Neural cell (in vitro differentiated cells): ENCODE data around the gene CLSTN3. TPM values are rescaled to one million over a fixed set of nuclear protein-coding genes. Genes with fewer than 3 reads are reported as not detected.

Experiments used
- H2AFZ ChIP-seq: fragments of 200-600, 300-800 bp; sonication (generic), shearing (Covaris generic); 2 replicates; pipeline ENCODE4 v1.6.0; 2014; ENCODE audit warnings: low read depth, mild to moderate bottlenecking, antibody characterized with exemption, low read length, moderate library complexity
- H3F3A ChIP-seq: fragments of 200-600 bp; shearing (Covaris generic); 2 replicates; pipeline ENCODE4 v1.6.1; 2016; ENCODE audit warnings: mild to moderate bottlenecking, moderate library complexity, mixed read lengths, antibody characterized with exemption, low read length; ENCODE audit not compliant: insufficient read depth, poor library complexity, severe bottlenecking
- H3K27ac ChIP-seq: fragments of 200-600, 300-800 bp; sonication (generic), shearing (Covaris generic); 2 replicates; pipeline ENCODE4 v1.5.1; 2014; ENCODE audit warnings: mild to moderate bottlenecking, low read length, moderate library complexity
- H3K27me3 ChIP-seq: fragments of 300-800, 200-600 bp; sonication (generic), shearing (Covaris generic); 2 replicates; pipeline ENCODE4 v1.6.0; 2014; ENCODE audit warnings: mild to moderate bottlenecking, low read depth, low read length, moderate library complexity; ENCODE audit not compliant: insufficient read depth
- H3K36me3 ChIP-seq: fragments of 300-800, 200-600 bp; sonication (generic), shearing (Covaris generic); 2 replicates; pipeline ENCODE4 v1.5.1; 2014; ENCODE audit warnings: mild to moderate bottlenecking, antibody characterized with exemption, low read length, moderate library complexity; ENCODE audit not compliant: insufficient read depth
- H3K4me2 ChIP-seq: fragments of 300-800, 200-600 bp; sonication (generic), shearing (Covaris generic); 2 replicates; pipeline ENCODE4 v1.6.0; 2014; ENCODE audit warnings: mild to moderate bottlenecking, low read length
- H3K4me3 ChIP-seq: fragments of 300-800, 200-600 bp; sonication (generic), shearing (Covaris generic); 2 replicates; pipeline ENCODE4 v1.5.1; 2014; ENCODE audit warnings: mild to moderate bottlenecking, low read length, moderate library complexity
- H3K79me2 ChIP-seq: fragments of 200-600 bp; shearing (Covaris generic); replicated peaks from 2 replicates; pipeline ENCODE4 v1.6.0; 2014; ENCODE audit warnings: mild to moderate bottlenecking, low read length, moderate library complexity; ENCODE audit not compliant: insufficient read depth
- H3K9ac ChIP-seq: fragments of 300-800, 200-600 bp; sonication (generic), shearing (Covaris generic); 2 replicates; pipeline ENCODE4 v1.6.1; 2016; ENCODE audit warnings: mild to moderate bottlenecking, low read length, mixed read lengths
- H3K9me2 ChIP-seq: fragments of 200-600 bp; shearing (Covaris generic); 2 replicates; pipeline ENCODE4 v1.6.1; 2016; ENCODE audit warnings: mild to moderate bottlenecking, low read length, mixed read lengths; ENCODE audit not compliant: insufficient read depth
- H3K9me3 ChIP-seq: fragments of 200-600, 300-800 bp; sonication (generic), shearing (Covaris generic); 2 replicates; pipeline ENCODE4 v1.6.1; 2016; ENCODE audit warnings: mild to moderate bottlenecking, mixed run types, low read length, moderate library complexity, mixed read lengths
- H4K20me1 ChIP-seq: fragments of 200-600 bp; shearing (Covaris generic); 2 replicates; pipeline ENCODE4 v1.6.1; 2016; ENCODE audit warnings: mild to moderate bottlenecking, mixed run types; ENCODE audit not compliant: insufficient read depth
- EP300 ChIP-seq: fragments of 450-650 bp; conservative IDR thresholded peaks from 2 replicates; pipeline ENCODE4 v1.6.1; 2014; ENCODE audit warnings: antibody characterized with exemption, mild to moderate bottlenecking, moderate library complexity; ENCODE audit not compliant: poor library complexity, severe bottlenecking
- EZH2 ChIP-seq: fragments of 200-600, 300-800 bp; shearing (Covaris generic), sonication (generic); IDR thresholded peaks from 2 replicates; pipeline ENCODE4 v1.6.1; 2014; ENCODE audit warnings: antibody characterized with exemption, low read length, borderline replicate concordance, mild to moderate bottlenecking; ENCODE audit not compliant: insufficient read depth, poor library complexity, severe bottlenecking
- MXI1 ChIP-seq: fragments of 450-650 bp; conservative IDR thresholded peaks from 2 replicates; pipeline ENCODE4 v1.6.1; 2014; ENCODE audit warnings: antibody characterized with exemption, mild to moderate bottlenecking; ENCODE audit not compliant: poor library complexity, severe bottlenecking
- POLR2AphosphoS5 ChIP-seq: IDR thresholded peaks from 2 replicates; pipeline ENCODE4 v1.6.1; 2012
- RAD21 ChIP-seq: fragments of 450-650 bp; conservative IDR thresholded peaks from 2 replicates; pipeline ENCODE4 v1.6.1; 2014; ENCODE audit warnings: antibody characterized with exemption, mild to moderate bottlenecking, moderate library complexity
- SMC3 ChIP-seq: fragments of 450-650 bp; conservative IDR thresholded peaks from 2 replicates; pipeline ENCODE4 v1.6.1; 2014; ENCODE audit warnings: antibody characterized with exemption, mild to moderate bottlenecking, moderate library complexity; ENCODE audit not compliant: poor library complexity
- TAF1 ChIP-seq: IDR thresholded peaks from 2 replicates; pipeline ENCODE4 v1.6.1; 2012; ENCODE audit warnings: low read depth
- polyA plus RNA-seq: library from polyadenylated mRNA; depleted of rRNA; stranded (reverse); fragments of >200 nt; gene quantifications from 2 replicates; pipeline ENCODE4 v1.2.3, GENCODE V29; 2014
- TF ChIP-seq, protein P1 (sequence below): IDR thresholded peaks from 2 replicates; pipeline ENCODE4 v1.6.1; 2012; ENCODE audit warnings: borderline replicate concordance
- TF ChIP-seq, protein P2 (sequence below): fragments of 450-650 bp; IDR thresholded peaks from 2 replicates; pipeline ENCODE4 v1.5.1; 2014; ENCODE audit warnings: antibody characterized with exemption, mild to moderate bottlenecking, moderate library complexity; ENCODE audit not compliant: poor library complexity, severe bottlenecking

Gene CLSTN3
- polyA plus RNA-seq, 1 donor from 2014 or later = 61.0 TPM

DNA sequence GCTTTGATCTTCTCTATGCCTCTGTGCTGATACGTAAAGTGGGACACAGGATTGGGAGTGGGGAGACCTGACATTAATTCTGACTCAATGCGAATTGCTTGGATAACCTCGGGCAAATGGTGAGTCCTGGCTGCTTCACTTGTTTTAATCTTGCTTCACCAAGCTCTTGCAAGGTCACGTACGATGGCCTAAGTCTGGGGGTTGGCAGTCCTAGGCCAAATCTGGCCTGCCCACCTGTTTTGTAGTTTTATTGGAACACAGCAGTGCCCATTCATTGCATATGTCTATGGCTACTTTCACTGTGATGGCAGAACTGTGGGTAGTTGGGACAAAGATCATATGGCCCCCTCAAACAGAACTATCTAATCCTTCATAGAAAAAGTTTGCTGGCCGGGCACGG, 13.4 kb downstream of the CLSTN3 start:
- no peak overlapping the region for H3K4me2 ChIP-seq
- no peak overlapping the region for H3K4me3 ChIP-seq
- H4K20me1 ChIP-seq = no peaks in the 10 kb centered on the region
- H3K36me3 ChIP-seq = peaks cover 26% of the 10 kb centered on the region
- H3K27me3 ChIP-seq = no peaks in the 10 kb centered on the region
- no peaks in the 10 kb centered on the region for H3F3A ChIP-seq
- TF ChIP-seq SMC3 (no peak), EZH2 (no peak), EP300 (no peak), TAF1 (no peak), MXI1 (no peak), RAD21 (no peak), POLR2AphosphoS5 (no peak)
- TF ChIP-seq, protein P1, sequence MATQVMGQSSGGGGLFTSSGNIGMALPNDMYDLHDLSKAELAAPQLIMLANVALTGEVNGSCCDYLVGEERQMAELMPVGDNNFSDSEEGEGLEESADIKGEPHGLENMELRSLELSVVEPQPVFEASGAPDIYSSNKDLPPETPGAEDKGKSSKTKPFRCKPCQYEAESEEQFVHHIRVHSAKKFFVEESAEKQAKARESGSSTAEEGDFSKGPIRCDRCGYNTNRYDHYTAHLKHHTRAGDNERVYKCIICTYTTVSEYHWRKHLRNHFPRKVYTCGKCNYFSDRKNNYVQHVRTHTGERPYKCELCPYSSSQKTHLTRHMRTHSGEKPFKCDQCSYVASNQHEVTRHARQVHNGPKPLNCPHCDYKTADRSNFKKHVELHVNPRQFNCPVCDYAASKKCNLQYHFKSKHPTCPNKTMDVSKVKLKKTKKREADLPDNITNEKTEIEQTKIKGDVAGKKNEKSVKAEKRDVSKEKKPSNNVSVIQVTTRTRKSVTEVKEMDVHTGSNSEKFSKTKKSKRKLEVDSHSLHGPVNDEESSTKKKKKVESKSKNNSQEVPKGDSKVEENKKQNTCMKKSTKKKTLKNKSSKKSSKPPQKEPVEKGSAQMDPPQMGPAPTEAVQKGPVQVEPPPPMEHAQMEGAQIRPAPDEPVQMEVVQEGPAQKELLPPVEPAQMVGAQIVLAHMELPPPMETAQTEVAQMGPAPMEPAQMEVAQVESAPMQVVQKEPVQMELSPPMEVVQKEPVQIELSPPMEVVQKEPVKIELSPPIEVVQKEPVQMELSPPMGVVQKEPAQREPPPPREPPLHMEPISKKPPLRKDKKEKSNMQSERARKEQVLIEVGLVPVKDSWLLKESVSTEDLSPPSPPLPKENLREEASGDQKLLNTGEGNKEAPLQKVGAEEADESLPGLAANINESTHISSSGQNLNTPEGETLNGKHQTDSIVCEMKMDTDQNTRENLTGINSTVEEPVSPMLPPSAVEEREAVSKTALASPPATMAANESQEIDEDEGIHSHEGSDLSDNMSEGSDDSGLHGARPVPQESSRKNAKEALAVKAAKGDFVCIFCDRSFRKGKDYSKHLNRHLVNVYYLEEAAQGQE = no peak
- TF ChIP-seq, protein P2, sequence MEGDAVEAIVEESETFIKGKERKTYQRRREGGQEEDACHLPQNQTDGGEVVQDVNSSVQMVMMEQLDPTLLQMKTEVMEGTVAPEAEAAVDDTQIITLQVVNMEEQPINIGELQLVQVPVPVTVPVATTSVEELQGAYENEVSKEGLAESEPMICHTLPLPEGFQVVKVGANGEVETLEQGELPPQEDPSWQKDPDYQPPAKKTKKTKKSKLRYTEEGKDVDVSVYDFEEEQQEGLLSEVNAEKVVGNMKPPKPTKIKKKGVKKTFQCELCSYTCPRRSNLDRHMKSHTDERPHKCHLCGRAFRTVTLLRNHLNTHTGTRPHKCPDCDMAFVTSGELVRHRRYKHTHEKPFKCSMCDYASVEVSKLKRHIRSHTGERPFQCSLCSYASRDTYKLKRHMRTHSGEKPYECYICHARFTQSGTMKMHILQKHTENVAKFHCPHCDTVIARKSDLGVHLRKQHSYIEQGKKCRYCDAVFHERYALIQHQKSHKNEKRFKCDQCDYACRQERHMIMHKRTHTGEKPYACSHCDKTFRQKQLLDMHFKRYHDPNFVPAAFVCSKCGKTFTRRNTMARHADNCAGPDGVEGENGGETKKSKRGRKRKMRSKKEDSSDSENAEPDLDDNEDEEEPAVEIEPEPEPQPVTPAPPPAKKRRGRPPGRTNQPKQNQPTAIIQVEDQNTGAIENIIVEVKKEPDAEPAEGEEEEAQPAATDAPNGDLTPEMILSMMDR = no peak
- H3K9me3 ChIP-seq = no peaks in the 10 kb centered on the region
- H3K9me2 ChIP-seq = no peaks in the 10 kb centered on the region
- no peaks in the 10 kb centered on the region for H3K79me2 ChIP-seq
- H3K9ac ChIP-seq = no peak overlapping the region
- H3K27ac ChIP-seq = no peak overlapping the region
- no peak overlapping the region for H2AFZ ChIP-seq

DNA sequence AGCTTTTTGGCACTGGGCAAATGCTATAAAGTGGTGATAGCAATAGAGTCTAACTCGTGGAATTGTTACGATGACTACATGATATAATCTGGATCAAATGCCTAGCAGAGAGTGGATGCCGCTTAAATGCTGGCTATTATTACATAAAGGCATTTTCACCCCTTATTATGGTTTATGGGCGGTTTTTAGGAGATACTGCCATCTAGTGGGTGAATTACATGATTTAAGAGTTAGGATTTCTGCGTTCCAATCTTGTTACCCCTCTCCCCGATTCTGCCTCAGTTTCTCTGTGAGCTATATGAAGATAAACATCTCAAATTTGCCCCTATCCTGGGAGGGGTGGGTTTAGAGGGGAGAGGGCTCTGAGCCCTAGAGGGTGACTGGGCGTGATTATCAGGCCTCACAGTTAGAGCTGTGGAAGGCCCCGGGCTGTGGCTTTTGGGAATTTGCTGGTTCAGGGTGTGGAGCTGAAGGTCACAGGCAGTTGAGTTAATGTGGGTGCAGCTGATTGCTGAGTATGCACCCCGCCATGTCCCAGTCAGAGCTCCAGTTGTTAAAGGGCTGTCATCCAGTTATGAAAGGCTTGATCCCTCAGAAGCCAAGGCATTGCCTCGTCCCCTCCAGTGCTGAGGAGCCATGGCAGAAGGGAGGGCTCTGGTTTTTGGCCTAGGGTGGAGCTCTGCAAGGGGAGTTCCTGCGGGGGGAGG, 14.4 kb downstream of the CLSTN3 start:
- Histone ChIP-seq H2AFZ (no peak overlapping the region), H3K36me3 (peaks cover 30% of the 10 kb centered on the region), H3K4me2 (no peak overlapping the region), H3K27me3 (no peaks in the 10 kb centered on the region), H3K27ac (no peak overlapping the region), H3K4me3 (no peak overlapping the region), H3K9me3 (no peaks in the 10 kb centered on the region), H3F3A (no peaks in the 10 kb centered on the region), H3K79me2 (no peaks in the 10 kb centered on the region), H3K9ac (no peak overlapping the region), H3K9me2 (no peaks in the 10 kb centered on the region), H4K20me1 (no peaks in the 10 kb centered on the region)
- no peak for TF ChIP-seq EZH2
- TF ChIP-seq TAF1 = no peak
- TF ChIP-seq POLR2AphosphoS5 = no peak
- TF ChIP-seq, protein P2 = peak; percentile 75
- peak; percentile 63 for TF ChIP-seq RAD21
- TF ChIP-seq EP300 = no peak
- TF ChIP-seq, protein P1 = no peak
- TF ChIP-seq MXI1 = no peak
- peak; percentile 70 for TF ChIP-seq SMC3
